H1 (cell line): ENCODE measurements around the gene RPS6KB2.

Experiments used
- ATF3 ChIP-seq: IDR thresholded peaks from 2 replicates; pipeline ENCODE4 v1.6.1; 2011; ENCODE audit warnings: low read depth, mild to moderate bottlenecking, low read length; ENCODE audit not compliant: insufficient read depth
- CTCF ChIP-seq, 3 experiments: IDR thresholded peaks; 1 replicate in 2 of 3; 2 replicates in 1 of 3; pipeline versions ENCODE4 v1.5.1 to v1.6.1; 2011; ENCODE audit warnings: low read length in 3 of 3, mild to moderate bottlenecking in 3 of 3, inconsistent platforms in 2 of 3, low read depth in 1 of 3, moderate library complexity in 1 of 3; ENCODE audit not compliant: insufficient read depth in 1 of 3; ENCODE audit errors: control extremely low read depth in 1 of 3
- EP300 ChIP-seq, 2 experiments: IDR thresholded peaks; 1 replicate in 1 of 2; 2 replicates in 1 of 2; pipeline ENCODE4 v1.6.1; 2011 to 2012; ENCODE audit warnings: low read depth in 2 of 2, low read length in 2 of 2, mild to moderate bottlenecking in 2 of 2, borderline replicate concordance in 1 of 2, inconsistent platforms in 1 of 2, moderate library complexity in 1 of 2
- HDAC2 ChIP-seq, 2 experiments: fragments of 300-600 bp in 1 of 2; sonication (generic) in 1 of 2; IDR thresholded peaks; 2 replicates each; pipeline ENCODE4 v1.6.1; 2011 to 2012; ENCODE audit warnings: low read depth in 2 of 2, low read length in 2 of 2, mild to moderate bottlenecking in 2 of 2, moderate library complexity in 2 of 2, borderline replicate concordance in 1 of 2, inconsistent platforms in 1 of 2
- NANOG ChIP-seq: IDR thresholded peaks from 2 replicates; pipeline ENCODE4 v1.6.1; 2011; ENCODE audit warnings: low read length, low read depth, mild to moderate bottlenecking, inconsistent platforms; ENCODE audit not compliant: insufficient read depth, poor library complexity, severe bottlenecking

GRCh38 chr11:67420646-67421429 is 7.5 kb upstream of the RPS6KB2 start:
- TF ChIP-seq CTCF (IDR thresholded peaks at IDR 0.05; ENCODE audit: control extremely low read depth in 1 of 3, insufficient read depth in 1 of 3, low read depth in 1 of 3, low read length in 3 of 3) (no peak), ATF3 (no peak), EP300 (IDR thresholded peaks at IDR 0.05; ENCODE audit: borderline replicate concordance in 1 of 2, low read depth in 2 of 2, low read length in 2 of 2) (no peak), HDAC2 (IDR thresholded peaks at IDR 0.05; ENCODE audit: borderline replicate concordance in 1 of 2, low read depth in 2 of 2, low read length in 2 of 2) (no peak; a peak in 1 of 4 replicates), NANOG (no peak)
